Measurements from ENCODE around the gene DCST1.

Gene DCST1

DNA sequence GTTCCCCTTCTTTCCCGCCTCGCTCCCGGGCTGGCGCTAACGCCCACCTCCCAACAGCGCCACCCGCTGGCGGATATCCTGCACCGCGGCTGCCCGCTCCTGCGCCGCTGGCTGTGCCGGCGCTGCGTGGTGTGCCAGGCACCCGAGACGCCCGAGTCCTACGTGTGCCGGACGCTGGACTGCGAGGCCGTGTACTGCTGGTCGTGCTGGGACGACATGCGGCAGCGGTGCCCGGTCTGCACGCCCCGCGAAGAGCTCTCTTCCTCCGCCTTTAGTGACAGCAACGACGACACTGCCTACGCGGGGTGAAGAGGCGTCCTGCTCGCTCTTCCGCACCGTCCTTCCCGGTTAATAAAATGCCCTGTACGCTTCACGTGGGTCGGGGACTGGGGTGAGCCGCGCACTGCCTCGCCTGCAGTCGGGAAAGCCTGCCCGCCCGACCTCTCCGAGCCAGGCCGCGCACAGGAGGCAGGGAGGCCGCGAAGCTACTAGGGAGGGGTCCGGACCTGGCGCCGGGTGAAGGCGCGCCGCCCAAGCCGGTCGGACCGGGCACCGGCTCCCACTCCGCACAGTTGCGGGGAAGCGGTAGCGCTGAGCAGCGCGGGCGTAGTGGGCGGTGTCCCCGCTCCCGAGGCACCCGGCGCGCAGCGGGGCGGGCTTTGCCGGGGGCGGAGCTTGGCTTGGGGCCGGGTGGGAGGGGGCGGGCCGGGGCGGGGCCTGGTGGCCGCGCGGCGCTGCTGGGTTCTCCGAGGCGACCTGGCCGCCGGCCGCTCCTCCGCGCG lies 17.1 kb downstream of the DCST1 start, which contains the start of gene ADAM15:
ADAM15 (plus strand) TSS at position 757 of the 782 bp plus-strand sequence. CDS start 71 bp downstream, outside the sequence.
- DNase-seq (ENCODE audit: insufficient read length, low spot score): peak; percentile 98
- peak; percentile 39 for FAIRE-seq

GRCh38 chr1:155051342-155051776 lies 17.7 kb downstream of the DCST1 start:
- FAIRE-seq (no peak), DNase-seq (ENCODE audit: insufficient read length, low spot score) (no peak)

GRCh38 chr1:155051777-155052398 lies 18.3 kb downstream of the DCST1 start:
- DNase-seq (ENCODE audit: insufficient read length, low spot score) (peak; percentile 44), FAIRE-seq (no peak)

GRCh38 chr1:155052439-155053395 lies 19.1 kb downstream of the DCST1 start:
- DNase-seq (ENCODE audit: insufficient read length, low spot score) (peak; percentile 48), FAIRE-seq (no peak)

- DNase-seq (ENCODE audit: insufficient read length, low spot score): no peak
- no peak for FAIRE-seq
Observed at GRCh38 chr1:155053531-155054105, 20.0 kb downstream of the DCST1 start.

DNA sequence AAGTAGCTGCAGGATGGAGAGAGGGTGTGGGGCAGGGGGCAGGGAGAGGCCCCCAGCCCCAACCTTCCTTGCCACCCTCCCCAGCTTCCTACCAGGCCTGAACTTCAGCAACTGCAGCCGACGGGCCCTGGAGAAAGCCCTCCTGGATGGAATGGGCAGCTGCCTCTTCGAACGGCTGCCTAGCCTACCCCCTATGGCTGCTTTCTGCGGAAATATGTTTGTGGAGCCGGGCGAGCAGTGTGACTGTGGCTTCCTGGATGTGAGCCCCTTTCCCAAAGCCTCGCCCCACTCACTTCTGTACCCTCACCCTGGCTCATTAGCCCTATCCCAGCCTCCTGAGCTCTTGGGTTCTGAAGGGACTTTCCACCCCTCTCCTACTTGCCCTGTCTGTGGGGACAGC lies 23.5 kb downstream of the DCST1 start:
- no peak for FAIRE-seq
- no peak for DNase-seq (ENCODE audit: insufficient read length, low spot score)

DNA sequence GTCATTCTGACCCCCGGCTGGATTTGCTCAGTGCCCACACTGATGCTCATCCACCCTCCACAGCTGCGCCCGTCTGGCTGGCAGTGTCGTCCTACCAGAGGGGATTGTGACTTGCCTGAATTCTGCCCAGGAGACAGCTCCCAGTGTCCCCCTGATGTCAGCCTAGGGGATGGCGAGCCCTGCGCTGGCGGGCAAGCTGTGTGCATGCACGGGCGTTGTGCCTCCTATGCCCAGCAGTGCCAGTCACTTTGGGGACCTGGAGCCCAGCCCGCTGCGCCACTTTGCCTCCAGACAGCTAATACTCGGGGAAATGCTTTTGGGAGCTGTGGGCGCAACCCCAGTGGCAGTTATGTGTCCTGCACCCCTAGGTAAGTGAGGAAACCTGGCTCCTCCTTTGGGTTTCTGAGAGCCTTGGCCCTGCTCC lies 24.2 kb downstream of the DCST1 start:
- no peak for FAIRE-seq
- DNase-seq (ENCODE audit: insufficient read length, low spot score): no peak

- FAIRE-seq (no peak), DNase-seq (ENCODE audit: insufficient read length, low spot score) (no peak)
Observed at GRCh38 chr1:155060736-155061135, 27.1 kb downstream of the DCST1 start.

GRCh38 chr1:155061381-155062150 lies 27.9 kb downstream of the DCST1 start:
- DNase-seq (ENCODE audit: insufficient read length, low spot score) (peak; percentile 94), FAIRE-seq (peak; percentile 99)

DNA sequence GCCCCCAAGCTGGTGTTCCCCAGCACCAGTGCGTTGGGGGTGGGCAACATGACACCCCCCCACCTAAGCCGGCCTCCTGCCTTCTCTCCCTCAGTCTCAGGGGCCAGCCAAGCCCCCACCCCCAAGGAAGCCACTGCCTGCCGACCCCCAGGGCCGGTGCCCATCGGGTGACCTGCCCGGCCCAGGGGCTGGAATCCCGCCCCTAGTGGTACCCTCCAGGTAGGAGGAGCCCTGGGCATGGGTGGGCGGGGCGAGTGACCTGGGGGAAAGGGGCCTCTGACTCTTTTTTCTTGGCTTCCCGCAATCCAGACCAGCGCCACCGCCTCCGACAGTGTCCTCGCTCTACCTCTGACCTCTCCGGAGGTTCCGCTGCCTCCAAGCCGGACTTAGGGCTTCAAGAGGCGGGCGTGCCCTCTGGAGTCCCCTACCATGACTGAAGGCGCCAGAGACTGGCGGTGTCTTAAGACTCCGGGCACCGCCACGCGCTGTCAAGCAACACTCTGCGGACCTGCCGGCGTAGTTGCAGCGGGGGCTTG lies 28.6 kb downstream of the DCST1 start:
- FAIRE-seq (no peak), DNase-seq (ENCODE audit: insufficient read length, low spot score) (no peak)

GRCh38 chr1:155062702-155063411 lies 29.2 kb downstream of the DCST1 start:
- FAIRE-seq (no peak), DNase-seq (ENCODE audit: insufficient read length, low spot score) (peak; percentile 72)

DNA sequence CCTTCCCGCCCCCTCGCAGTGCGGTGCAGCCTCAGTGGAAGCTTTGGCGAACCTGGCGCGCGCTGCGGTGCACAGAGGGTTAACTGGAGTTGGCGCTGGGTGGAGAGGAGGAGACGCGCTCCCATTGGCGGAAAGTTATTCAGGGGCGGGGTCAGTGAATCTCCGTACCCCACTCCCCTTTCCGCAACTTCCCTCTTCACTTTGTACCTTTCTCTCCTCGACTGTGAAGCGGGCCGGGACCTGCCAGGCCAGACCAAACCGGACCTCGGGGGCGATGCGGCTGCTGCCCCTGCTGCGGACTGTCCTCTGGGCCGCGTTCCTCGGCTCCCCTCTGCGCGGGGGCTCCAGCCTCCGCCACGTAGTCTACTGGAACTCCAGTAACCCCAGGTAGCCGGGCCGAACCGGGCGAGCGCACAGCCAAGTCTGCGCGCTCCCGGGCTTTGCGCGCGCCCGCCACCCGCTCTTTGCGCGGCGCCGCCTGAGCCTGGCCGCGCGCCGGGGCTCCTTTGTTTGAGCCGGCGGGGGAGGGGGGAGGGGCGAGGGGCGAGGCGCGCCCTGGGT lies 30.0 kb downstream of the DCST1 start, which contains the start of gene EFNA4:
EFNA4 (plus strand) TSS at position 191 of the 561 bp plus-strand sequence; CDS start at position 275, 84 bp downstream.
- DNase-seq (ENCODE audit: insufficient read length, low spot score) (peak; percentile 92), FAIRE-seq (peak; percentile 96)

- DNase-seq (ENCODE audit: insufficient read length, low spot score) (no peak), FAIRE-seq (peak; percentile 87)
Observed at GRCh38 chr1:155064111-155064831, 30.6 kb downstream of the DCST1 start.

DNA sequence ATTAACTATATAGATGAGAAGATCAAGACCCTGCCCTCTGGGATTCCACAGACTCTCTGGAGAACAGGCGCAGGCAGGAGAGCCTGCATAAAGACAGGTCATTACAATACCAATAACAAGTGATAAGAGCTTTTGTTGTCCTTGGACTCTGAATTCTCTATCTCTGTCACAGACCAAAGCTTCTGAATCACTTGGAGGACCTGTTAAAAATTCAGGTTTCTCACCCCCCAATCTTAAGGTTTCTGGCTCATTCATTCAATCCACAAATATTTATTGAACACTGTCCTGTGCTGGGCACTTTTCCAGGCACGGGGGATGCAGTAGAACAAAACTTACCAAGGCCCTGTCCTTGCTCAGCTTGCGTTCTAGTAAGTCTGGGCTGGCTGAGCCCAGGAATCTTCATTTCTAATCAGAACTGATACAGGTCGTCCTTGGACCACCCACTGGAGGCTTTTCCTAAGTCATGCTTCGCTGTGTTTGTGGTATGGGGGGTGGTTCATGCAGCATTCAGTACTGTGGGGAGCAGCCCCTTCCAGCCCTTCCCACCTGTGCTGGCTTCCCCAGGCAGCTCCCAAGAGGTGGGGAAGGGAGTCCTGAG lies 31.3 kb downstream of the DCST1 start:
- FAIRE-seq: no peak

GRCh38 chr1:155066777-155067176 lies 33.2 kb downstream of the DCST1 start:
- no peak for DNase-seq (ENCODE audit: insufficient read length, low spot score)
- no peak for FAIRE-seq

More for the DNA sequence above, 31.3 kb downstream of the DCST1 start:
- no peak for DNase-seq (ENCODE audit: insufficient read length, low spot score)

DNA sequence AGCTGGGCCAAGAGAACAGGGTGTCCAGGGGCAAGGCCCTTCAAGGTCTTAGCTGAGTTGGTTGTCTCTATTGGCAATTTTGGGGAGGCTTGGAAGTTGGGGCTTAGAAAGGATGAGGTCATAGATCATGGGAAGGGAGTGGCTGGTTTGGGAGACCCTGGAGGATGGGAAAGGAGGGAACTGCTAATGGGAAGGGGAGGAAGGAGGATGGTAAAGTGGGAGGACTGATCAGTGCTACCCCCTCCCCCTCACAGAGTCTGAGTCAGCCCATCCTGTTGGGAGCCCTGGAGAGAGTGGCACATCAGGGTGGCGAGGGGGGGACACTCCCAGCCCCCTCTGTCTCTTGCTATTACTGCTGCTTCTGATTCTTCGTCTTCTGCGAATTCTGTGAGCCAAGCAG lies 35.0 kb downstream of the DCST1 start:
- FAIRE-seq (no peak), DNase-seq (ENCODE audit: insufficient read length, low spot score) (no peak)

- DNase-seq (ENCODE audit: insufficient read length, low spot score): no peak
- no peak for FAIRE-seq
Observed at GRCh38 chr1:155069551-155070157, 36.0 kb downstream of the DCST1 start.

Measured in GM19239 (cell line).